Glomerular visceral epithelial cell (primary cell): ENCODE data around the gene CITED4.
A peak's percentile ranks its signal among the peaks of the same experiment; 100 is the strongest.

Source experiments
- DNase-seq: peaks from one replicate; pipeline ENCODE4 v3.0.0-alpha.2; 2016; ENCODE audit errors: extremely low spot score

CITED4 gene

DNA sequence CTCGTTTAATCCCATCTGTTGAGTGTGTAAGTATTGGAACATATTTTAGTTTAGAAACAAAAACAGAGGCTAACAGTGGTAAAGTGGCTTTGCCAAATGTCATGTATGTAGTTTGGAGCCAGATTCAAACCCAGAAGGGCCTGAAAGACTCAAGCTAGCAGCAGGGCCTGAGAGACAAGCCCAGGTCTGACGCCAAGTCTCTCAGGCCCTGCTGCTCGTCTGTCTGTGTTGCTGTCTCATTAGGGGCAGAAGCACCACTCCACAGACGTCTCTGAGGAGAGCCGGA lies 8.3 kb downstream of the CITED4 start:
- no peak for DNase-seq

DNA sequence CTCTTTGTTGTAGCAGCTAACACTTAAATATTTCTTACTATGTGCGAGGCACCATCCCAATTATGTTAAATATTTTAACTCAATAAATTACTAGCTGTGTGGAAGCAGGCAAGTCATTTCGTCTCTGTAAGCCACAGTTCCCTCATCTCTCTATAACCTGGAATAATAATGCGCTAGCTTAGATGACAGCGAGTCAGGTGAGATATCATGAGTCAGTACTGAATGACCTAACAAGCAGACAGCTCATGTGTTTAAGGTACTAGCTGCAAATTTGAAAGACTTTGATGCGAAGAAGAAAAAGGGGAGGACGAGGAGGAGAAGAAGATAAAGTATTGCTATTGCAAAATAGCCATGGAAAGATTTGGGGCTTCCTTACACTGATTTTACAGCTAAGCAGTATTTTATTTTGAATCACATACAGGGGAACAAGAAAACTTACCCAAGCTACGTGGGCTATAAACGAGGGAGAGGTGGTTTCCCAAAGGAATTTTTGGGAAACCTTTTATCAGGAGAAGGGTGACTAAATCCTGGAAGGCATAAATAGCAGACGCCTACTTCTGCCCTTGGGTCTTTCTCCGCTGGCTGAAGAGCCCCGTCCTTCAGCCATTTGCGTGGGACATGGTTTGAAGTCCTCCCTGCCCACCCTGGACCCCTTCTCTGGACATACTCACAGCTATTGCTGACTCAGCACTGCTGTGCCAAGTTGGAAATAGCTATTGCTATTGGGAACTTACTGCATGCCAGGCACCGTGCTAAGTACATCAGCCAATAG lies 8.9 kb downstream of the CITED4 start:
- DNase-seq = no peak

DNA sequence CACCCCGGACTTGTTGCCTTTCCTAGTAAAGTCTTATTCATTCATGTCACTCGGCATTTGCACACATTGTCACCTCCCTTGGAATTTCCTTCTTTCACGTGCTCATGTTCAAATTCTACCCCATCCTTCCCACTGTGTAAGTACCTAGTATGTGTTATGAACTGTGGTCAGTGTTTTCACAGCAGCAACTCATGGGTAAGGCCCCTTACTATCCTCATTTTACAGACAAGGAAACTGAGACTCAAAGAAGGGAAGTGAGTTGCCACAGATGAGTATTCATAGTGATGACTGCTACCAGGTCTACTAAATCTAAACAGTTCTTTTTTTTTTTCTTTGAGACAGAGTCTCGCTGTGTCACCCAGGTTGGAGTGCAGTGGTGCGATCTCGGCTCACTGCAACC lies 10.5 kb downstream of the CITED4 start:
- DNase-seq = no peak

DNA sequence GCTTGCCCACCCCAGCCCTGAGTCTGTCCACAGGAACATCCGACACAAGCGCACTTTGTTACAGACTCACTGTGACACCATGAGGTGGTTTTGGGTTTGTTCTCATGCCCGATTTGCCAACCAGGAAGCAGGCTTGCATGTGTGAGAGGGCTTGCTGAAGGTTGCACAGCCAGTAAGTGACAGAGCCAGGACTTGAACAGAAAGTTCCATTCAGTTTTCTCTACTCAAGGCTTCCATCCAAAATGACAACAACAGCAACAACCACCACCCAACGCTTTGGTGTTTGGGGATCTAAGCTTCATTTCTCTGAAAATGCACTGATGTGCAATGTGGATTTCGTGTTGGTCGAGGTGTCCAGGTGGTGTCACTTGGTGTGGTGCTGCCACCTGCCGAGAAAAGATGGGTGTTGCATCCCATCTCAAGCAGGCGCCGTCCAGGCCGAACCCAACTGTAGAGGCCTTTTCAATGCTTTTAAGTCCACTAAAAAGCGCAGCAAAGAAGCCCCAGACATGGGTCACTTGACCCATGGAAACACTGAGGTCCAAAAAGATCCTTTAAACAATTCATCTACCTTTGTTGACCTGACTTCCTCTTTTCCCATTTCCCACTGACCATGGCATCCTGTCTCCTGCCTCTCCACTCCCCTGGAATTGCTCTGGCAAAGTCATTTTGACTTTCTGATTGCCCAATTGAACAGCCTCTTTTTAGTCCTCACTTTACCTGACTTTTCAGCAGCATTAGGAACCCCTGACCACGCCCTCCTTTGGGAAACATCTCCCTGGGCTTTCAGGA lies 12.2 kb downstream of the CITED4 start:
- DNase-seq = peak; percentile 70

DNA sequence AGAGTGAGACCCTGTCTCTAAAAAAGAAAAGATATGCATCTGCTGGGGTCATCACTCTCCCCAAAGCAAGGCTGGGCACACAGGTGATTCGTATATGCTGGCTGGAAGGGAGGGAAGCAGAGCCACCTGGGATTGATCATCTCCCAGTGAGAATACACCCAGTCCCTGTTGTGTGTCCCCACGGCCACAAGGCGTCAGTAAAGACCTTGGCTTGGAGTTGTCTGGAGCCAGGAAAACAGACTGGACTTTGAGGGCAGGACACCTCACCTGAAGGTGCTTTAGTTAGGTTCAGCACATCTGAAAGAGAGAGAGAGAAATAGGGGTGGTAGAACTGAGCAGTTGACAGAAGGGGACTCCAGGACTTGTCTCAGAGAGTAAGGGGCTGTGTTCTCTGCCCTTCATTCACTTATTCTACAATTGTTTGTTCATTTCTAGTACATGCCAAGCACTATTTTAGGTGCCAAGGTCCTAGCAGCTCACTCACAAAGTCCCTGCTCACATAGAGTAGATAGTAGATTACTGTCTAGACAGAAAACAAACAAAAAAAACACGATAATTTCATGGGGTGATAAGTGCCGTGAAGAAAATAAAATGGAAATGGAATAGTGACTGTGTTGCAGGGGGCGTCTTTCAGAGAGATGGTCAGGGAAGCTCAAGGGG lies 13.5 kb downstream of the CITED4 start:
- peak; percentile 74 for DNase-seq

DNA sequence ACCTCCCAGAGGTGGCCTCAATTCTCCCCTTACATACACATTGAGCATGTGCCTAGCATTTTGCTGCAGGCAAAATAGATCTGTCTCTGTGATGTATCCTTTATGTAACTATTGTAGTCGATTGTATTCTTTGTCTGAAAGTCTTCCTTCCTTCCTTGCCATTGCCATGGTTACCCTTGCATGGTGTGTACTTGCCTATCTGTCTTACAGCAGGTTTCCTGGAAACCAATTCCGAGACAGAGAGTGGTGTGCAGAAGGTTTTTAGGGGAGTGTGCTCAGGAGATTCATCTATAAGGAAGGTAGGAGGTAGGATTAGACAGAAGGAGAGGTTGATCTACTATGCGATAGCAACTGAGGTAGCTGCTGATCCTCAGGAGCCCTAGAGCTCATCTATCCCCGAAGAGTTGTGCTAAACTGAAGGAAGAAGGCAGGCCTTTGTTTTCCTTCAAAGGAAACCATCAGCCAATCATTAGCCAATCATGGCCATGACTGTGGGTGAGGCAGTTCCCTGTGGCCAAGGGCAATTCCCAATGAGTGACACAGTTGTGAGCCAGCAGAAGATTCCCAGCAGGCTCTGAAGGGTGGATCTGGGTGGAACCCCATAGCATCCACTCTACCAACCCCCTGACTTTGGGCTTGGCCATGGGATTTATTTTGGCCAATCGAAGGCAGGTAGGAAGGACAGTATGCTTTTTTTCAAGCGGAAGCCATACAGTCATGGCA lies 15.0 kb downstream of the CITED4 start:
- peak; percentile 26 for DNase-seq

DNA sequence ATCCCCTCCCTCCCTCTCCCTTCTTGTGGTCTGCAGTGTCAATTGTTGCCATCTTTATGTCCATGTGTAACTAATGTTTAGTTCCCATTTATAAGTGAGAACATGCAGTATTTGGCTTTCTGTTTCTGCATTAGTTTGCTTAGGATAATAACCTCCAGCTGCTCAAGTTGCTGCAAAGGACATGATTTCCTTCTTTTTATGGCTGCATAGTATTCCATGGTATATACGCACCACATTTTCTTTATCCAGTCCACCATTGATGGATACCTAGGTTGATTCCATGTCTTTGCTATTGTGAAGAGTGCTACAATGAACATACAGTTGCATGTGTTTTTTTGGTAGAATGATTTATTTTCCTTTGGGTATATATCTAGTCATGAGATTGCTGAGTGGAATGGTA lies 16.3 kb downstream of the CITED4 start:
- DNase-seq = no peak

DNA sequence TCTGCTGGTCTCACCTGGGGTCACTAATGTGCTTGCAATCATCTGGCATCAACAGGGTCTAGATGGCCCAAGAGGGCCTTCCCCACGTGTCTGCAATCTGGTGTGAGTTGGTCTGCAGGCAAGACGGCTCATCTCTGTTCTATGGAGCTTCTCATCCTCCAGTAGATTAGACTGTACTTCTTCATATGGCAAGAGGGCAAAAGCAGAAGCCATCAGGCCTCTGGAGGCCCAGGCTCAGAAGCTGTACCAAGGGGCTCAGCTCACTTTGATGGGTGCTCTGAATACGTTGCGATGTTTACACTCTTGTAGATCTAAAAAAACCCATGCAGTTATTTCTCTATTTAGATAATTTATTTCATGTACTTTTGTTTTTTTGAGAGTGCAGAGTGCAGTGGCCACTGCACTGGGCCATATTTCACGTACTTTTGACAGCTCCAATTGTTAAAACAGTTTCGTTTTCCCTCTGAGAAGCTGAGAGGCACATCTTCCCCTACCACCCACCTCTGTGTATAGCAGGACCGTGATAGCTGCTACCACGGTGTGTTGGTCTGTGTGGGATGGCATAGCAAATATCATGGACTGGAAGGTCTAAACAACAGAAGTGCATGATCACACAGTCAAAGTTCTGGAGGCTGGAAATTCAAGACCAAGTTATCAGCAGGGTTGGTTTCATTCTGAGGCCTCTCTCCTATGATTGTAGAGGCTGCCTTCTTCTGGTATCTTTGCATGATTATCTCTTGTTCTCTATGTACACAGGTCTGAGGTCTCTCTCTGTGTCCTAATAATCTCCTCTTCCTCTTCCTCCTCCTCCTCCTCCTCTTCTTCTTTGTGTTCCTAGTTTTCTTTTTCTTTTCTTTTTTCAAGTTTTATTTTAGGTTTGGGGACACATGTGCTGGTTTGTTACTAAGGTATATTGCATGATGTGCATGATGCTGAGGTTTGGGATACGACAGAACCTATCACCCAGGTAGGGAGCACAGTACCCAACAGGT lies 17.0 kb downstream of the CITED4 start:
- DNase-seq = no peak

DNA sequence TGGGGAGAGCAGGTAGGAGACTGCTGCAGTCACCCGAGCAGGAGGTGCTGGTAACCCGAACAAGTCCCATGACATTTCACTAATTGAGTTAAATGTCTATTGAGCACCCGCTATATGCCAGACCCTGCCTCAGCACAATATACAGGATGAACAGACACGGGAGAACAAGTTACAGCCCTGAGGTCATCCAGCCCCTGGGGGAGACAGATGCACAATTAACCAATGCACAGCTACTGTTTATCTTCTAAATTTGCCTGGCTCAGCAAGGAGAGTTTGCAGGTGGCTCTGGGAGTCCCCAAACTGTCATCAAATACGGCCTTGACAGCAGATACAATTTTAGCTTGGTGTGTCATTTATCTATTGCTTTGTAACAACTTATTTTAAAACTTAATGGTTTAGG lies 18.1 kb downstream of the CITED4 start:
- no peak for DNase-seq

DNA sequence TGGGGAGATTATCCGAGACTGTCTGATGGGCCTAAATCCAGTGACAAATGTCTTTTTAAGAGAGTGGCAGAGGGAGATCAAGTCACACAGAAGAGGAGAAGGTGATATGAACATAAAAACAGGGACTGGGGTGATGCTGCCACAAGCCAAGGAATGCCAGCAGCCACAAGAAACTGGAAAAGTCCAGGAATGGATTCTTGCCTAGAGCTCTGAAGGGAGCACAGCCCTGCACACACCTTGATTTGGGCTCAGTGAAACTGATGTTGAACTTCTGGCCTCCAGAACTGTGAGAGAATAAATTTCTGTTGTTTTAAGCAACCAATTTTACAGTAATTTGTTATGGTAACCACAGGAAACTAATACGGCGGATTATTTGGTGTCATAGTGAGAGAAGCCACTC lies 19.5 kb downstream of the CITED4 start:
- DNase-seq = no peak

DNA sequence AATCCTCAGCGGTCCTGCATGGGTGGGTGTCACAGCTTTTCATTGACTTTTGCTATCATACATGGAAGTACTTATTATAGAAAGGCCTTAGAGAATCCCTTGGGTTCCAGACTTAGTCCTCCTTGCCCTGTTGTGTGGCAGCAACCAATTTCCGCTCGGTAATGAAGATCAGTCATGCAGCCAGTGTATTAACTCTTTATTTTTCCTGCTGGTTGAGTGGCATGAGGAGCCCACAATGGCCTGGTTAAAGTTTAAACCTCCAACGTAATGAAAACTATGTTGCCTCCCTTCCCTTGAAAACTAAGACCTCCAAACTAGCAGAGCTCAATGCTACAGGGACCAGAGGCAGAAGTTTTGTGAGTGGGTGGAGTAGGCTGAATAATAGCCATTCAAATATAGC lies 20.0 kb downstream of the CITED4 start:
- DNase-seq = peak; percentile 40

DNA sequence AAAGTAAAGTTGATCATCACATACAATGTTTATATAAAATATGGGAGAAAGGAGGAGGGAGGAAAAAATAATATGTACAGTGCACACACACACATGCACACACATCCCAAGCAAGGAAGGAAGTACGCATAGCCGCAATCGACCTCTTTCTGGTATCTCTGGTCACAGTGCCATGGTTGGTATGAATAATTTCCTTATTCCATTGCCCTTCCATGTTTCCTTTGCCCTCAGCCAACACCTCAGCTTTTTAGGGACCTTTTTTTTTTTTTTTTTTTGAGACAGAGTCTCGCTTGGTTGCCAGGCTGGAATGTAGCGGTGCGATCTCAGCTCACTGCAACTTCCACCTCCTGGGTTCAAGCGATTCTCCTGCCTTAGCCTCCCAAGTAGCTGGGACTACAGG lies 20.6 kb downstream of the CITED4 start:
- no peak for DNase-seq

DNA sequence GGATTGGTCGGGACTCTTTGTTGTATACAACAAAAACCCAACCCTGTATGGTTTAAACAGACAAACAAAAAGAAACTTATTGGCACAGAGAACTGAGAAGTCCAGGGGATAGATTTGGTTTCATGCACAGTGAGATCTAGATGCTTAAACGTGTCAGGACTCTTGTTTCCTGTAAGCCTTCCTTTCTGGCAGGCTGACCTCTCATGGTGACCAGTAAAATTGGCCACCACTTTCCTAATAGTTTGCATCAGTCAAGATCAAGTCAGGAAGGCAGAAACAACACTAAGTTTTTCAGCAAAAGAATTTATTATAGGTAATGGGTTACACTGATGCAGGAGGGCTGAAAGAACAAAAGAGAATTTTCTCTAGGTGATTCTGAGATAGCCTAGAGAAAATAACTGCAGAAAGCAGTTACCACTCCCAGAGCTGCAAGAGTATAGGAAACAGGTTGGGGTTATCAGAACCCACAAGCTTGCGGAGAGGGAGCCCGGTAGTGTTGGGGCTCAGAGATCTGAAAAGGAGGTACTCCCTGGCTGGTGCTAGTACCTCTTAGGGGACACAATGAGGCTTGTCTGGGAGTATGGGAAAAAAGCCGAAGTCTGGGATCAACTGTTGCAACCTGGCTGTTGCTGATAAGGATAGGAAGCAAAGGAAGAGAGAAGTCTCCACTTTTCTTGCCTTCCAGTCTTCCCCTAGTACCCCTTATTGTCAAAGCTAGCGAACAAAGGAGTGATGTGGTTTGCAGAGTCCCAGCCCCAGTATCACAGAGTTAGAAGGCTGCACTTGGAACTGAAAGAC lies 21.4 kb downstream of the CITED4 start:
- no peak for DNase-seq

DNA sequence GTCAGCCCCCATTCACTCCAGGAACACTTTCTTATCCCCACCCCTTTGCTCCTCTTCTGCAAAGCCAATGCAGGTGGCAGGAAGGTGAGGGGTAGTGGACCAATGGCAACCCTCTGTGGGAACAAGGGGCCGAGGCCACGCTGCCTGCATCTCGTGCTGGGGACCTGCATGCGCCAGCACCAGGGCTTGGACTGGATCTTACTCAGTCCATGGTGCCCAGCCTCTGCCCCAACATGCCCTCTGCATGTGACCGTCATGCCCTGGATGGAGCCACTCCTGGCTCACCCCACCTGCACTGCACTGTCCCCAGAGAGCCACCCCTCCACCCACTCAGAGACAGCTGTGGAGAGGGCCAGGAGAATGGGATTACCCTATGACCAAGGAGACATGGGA lies 22.2 kb downstream of the CITED4 start:
- no peak for DNase-seq

DNA sequence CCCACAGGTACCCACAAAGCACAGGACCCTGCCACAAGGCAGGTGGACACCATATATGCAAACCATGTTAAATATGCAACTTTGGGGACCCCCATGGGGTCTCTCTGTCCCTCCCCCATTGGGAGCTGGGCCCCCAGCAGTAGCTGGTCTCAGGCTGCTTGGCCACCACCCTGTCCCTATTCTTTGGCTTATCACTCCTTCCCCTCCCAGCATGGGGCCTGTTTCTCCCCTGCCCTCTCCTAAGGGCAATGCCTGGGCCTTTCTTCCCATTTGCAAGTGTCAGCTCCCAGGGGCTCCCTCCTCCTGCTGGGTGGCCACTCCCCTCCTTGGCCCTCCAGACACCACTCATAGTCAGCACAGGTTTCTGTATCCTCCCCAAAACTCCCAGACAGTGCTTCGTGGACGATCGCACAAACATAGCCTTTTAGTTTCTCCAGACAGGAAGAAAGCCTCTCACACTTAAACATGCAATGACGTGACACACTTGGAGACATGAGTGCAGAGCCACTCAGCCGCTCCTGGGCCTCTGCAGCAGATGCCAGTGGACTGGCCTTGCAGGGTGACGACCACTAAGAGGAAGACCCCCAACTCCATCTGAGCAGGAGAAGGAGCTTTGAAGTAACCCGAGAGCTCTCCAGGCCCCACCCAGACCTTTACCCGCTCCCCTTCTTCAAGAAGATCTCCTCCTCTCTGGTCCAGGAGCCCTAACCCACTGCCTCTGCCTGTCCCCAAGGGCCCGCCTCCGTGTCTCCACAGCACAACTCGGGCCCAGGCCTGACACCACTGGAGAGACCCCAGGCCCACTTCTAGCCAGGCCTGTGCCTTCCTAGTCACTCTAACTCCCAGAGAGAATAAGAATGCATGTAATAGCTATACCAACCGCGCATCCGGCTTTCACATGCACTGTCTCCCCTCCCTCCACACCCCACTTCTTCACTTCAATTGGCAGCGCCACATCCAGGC lies 22.9 kb downstream of the CITED4 start:
- DNase-seq = no peak

DNA sequence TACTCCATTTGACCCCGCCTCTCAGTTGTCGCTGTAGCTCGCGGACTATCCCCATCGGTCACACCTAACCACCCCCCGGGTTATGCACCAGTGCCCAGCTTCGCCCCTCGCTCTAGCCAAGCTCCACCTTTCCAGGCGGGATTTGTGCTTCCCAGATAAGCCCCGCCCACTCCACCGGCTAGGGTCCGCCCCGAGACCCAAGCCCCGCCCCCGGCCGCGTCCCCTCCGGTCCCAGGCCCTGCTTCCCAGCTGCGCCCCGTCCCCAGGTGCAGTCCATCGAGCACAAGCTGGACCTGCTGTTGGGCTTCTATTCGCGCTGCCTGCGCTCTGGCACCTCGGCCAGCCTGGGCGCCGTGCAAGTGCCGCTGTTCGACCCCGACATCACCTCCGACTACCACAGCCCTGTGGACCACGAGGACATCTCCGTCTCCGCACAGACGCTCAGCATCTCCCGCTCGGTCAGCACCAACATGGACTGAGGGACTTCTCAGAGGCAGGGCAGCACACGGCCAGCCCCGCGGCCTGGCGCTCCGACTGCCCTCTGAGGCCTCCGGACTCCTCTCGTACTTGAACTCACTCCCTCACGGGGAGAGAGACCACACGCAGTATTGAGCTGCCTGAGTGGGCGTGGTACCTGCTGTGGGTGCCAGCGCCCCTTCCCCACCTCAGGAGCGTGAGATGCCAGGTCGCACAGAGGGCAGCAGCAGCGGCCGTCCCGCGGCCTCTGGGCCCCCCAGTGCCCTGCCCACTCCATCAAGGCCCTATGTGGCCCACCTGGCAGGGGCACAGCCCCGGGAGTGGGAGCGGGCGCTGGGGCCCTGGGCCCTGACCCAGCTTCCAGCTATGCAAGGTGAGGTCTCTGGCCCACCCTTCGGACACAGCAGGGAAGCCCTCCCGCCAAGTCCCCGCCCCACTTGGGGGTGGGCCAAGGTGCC lies 23.9 kb downstream of the CITED4 start:
- DNase-seq = no peak

DNA sequence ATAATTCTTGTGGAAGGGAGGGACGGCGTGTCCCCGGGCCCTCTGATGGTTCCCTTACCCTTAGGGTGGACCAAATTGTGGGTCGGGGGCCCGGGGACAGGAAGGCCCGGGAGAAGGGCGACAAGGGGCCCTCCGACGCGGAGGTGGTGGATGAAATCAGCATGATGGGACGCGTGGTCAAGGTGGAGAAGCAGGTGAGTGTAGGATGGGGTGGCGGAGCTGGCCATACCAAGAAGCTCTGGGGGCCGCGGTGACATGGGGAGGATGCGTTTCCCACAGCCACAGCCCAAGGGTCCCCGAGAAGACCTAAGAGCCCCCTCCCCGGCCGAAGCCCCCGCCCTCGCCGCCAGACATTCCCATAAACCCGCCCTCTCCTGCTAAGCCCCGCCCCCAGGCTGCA lies 24.6 kb downstream of the CITED4 start:
- no peak for DNase-seq

DNA sequence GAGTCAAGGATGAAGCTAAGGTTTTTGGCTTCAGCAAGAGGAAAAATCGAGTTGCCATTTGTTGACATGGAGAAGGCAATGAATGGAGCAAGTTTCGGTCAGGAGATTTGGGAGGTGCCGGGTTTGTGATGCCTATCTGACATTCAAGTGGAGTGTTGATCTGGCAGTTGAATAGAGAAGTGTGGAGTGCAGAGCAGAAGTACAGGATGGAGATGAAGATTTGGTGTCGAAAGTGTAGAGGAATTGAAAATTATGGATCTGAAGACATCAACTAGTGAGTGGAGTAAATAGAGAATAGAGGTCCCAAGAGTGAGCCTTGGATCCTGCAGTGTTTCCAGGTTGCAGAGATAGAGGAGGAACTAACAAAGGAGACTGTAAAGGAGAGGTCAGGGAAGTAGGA lies 25.9 kb downstream of the CITED4 start:
- no peak for DNase-seq
